Vagina (tissue), 2 donors: ENCODE measurements around the gene TMEM203.

Source experiments
- CTCF ChIP-seq, 3 experiments: fragments of 450-650 bp in 2 of 3; fragments of 200-600 bp in 1 of 3; sonication (generic) in 1 of 3; IDR thresholded peaks; one replicate each; pipeline ENCODE4 v1.5.1; 2017 to 2019; ENCODE audit warnings: antibody characterized with exemption in 3 of 3, mild to moderate bottlenecking in 2 of 3, moderate library complexity in 2 of 3
- POLR2A ChIP-seq, 2 donors: fragments of 450-650 bp; IDR thresholded peaks; one replicate each; pipeline ENCODE4 v1.6.1; 2017; ENCODE audit warnings: antibody characterized with exemption in 2 of 2, mild to moderate bottlenecking in 2 of 2, moderate library complexity in 2 of 2
- POLR2AphosphoS5 ChIP-seq, 2 donors: sonication (generic); formaldehyde crosslinking; IDR thresholded peaks; one replicate each; pipeline ENCODE4 v1.9.0; 2017; ENCODE audit warnings: antibody characterized with exemption in 2 of 2, mild to moderate bottlenecking in 2 of 2, low read depth in 1 of 2; ENCODE audit not compliant: insufficient read depth in 1 of 2

DNA sequence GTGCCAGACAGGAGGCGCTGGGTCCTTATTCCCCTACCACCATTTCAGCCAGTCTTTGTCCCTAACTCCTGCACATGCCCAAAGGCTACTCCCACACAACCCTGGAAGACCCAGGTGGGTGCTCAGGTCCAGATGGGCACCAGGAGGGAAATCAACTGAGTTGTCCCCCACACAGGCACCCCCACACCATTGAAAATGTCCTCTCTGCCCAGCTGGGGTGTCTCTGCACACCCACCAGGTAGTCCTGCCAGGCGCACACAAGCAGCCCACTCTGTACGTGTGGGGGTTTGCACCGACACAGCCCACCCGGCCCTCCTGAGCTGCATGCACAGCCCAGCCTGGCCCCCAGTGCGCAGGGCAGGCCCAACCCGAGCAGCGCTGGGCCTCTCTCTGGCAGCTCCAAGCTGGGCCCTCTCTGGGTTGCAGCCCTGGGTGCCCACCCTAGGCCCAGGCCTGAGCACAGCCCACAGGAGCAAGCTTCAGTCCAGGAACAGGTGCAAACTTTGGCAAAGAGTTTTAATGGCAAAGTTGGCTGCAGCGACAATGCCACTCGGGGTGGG lies 14.4 kb upstream of the TMEM203 start:
- TF ChIP-seq POLR2A (IDR thresholded peaks at IDR 0.05) = no peak
- no peak for TF ChIP-seq CTCF (IDR thresholded peaks at IDR 0.05)
- no peak for TF ChIP-seq POLR2AphosphoS5 (IDR thresholded peaks at IDR 0.05; ENCODE audit: insufficient read depth in 1 of 2, low read depth in 1 of 2)
